Mesenteric fat pad (tissue), 1 donor: Measurements from ENCODE around the gene NOCT. TPM values are rescaled to one million over a fixed set of nuclear protein-coding genes. Genes with fewer than 3 reads are reported as not detected.
A peak's percentile ranks its signal among the peaks of the same experiment; 100 is the strongest.
"Not testable (repeated sequence)": the region's sequence is repeated elsewhere in the genome, so short reads cannot be mapped to it uniquely, and the experiment has no call there.

Experiments used
- DNase-seq: peaks from one replicate; pipeline ENCODE4 v3.0.0-alpha.2; 2020; ENCODE audit warnings: low spot score
- long read RNA-seq: library from polyadenylated mRNA; unstranded; transcript quantifications from one replicate; pipeline ENCODE4 v2.0.0, GENCODE V29; 2020
- total RNA-seq: library from RNA; stranded (reverse); fragmentation: NEBNext Ultra II Directional; extraction: Animal tissue kit (Norgen Biotek cat#: 25700); gene quantifications from one replicate; pipeline ENCODE4 v1.2.1, GENCODE V29; 2021
- donor health status: DM: yes; HTN: yes; CAD: no.

NOCT gene
- total RNA-seq, result 28.6 TPM
- long read RNA-seq, partial matches to known transcripts, result 0 of 11 reads
- long read RNA-seq, other reads (novel, unspliced or antisense), result 11 of 11 reads

- peak; percentile 96 for DNase-seq
Observed at GRCh38 chr4:139015269-139015947, at the start of gene NOCT. NOCT (plus strand) TSS chr4:139015781; CDS start chr4:139015982, 201 bp downstream.

GRCh38 chr4:138967313-138967712 lies 48.3 kb upstream of the NOCT start:
- DNase-seq, result no peak

GRCh38 chr4:138972956-138973801 lies 42.4 kb upstream of the NOCT start:
- no peak for DNase-seq

- DNase-seq, result no peak
Observed at GRCh38 chr4:138975225-138975624, 40.4 kb upstream of the NOCT start.

- no peak for DNase-seq
Observed at GRCh38 chr4:138976526-138976925, 39.1 kb upstream of the NOCT start.

GRCh38 chr4:138977524-138977923 lies 38.1 kb upstream of the NOCT start:
- DNase-seq, result no peak

GRCh38 chr4:138978028-138978585 lies 37.5 kb upstream of the NOCT start:
- no peak for DNase-seq

GRCh38 chr4:138978600-138978999 lies 37.0 kb upstream of the NOCT start:
- no peak for DNase-seq

- no peak for DNase-seq
Observed at GRCh38 chr4:138979742-138980141, 35.8 kb upstream of the NOCT start.

- DNase-seq, result no peak
Observed at GRCh38 chr4:138981930-138982390, 33.6 kb upstream of the NOCT start.

- DNase-seq, result no peak
Observed at GRCh38 chr4:138982754-138983153, 32.8 kb upstream of the NOCT start.

GRCh38 chr4:138983690-138984089 lies 31.9 kb upstream of the NOCT start:
- no peak for DNase-seq

GRCh38 chr4:138984647-138985046 lies 30.9 kb upstream of the NOCT start:
- DNase-seq, result no peak

- no peak for DNase-seq
Observed at GRCh38 chr4:138992676-138993075, 22.9 kb upstream of the NOCT start.

- no peak for DNase-seq
Observed at GRCh38 chr4:138996090-138996489, 19.5 kb upstream of the NOCT start.

- DNase-seq, result no peak
Observed at GRCh38 chr4:138999666-139000065, 15.9 kb upstream of the NOCT start.

GRCh38 chr4:139000134-139000533 lies 15.4 kb upstream of the NOCT start:
- DNase-seq, result not testable (repeated sequence)

GRCh38 chr4:139001430-139001829 lies 14.2 kb upstream of the NOCT start:
- not testable (repeated sequence) for DNase-seq

GRCh38 chr4:139003668-139004067 lies 11.9 kb upstream of the NOCT start:
- not testable (repeated sequence) for DNase-seq

GRCh38 chr4:139005774-139006173 lies 9.8 kb upstream of the NOCT start:
- no peak for DNase-seq

- DNase-seq, result no peak
Observed at GRCh38 chr4:139007640-139008039, 7.9 kb upstream of the NOCT start.

GRCh38 chr4:139008278-139008677 lies 7.3 kb upstream of the NOCT start:
- DNase-seq, result not testable (repeated sequence)
